ENCODE measurements around the gene MC1R. TPM values are rescaled to one million over a fixed set of nuclear protein-coding genes. Genes with fewer than 3 reads are reported as not detected.

The MC1R gene
- total and polyA plus RNA-seq, 10 of the 15 experiments (the other 5 are each of a cell fraction or from before 2014, with no cell fraction given) = 0.06 to 2.3 (median 0.45) TPM

DNA sequence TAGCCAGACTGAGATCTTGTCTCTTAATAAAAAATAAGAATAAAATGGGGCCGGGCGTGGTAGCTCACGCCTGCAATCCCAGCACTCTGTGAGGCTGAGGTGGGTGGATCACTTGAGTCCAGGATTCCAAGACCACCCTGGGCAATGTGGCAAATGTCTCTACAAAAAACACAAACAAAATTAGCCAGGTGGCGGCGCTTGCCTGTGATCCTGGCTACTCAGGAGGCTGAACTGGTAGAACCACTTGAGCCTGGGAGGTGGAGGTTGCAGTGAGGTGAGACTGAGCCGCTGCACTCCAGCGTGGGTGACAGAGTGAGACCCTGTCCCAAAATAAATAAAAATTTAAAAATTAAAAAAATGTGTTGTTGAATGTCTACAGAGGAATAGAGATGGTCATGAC lies 27.0 kb downstream of the MC1R start:
- ATAC-seq (no peak), FAIRE-seq (no peak), DNase-seq (ENCODE audit: low read depth, low spot score) (no peak)
- SMC1A ChIA-PET (ENCODE audit: uncharacterized antibody, unreplicated experiment) = no interaction called here
- 32% methylated on average over 7 of the region's 7 CpGs for WGBS (ENCODE audit: insufficient coverage, insufficient replicate concordance, low lambda C conversion rate, missing lambda C conversion rate)
- H3K9ac ChIP-seq (ENCODE audit: control insufficient read depth, insufficient read depth, low read length) = no peak overlapping the region
- TF ChIP-seq TCF12 (IDR thresholded peaks at IDR 0.05; ENCODE audit: low read depth, low read length) (no peak), RAD51 (IDR thresholded peaks at IDR 0.05) (no peak), CBFB (IDR thresholded peaks at IDR 0.05; ENCODE audit: low read depth) (no peak), SIX5 (IDR thresholded peaks at IDR 0.05; ENCODE audit: low read depth, low read length, severe bottlenecking) (no peak), SRF (IDR thresholded peaks at IDR 0.05; ENCODE audit: low read depth in 2 of 2, low read length in 2 of 2) (no peak), NFXL1 (IDR thresholded peaks at IDR 0.05; ENCODE audit: borderline replicate concordance) (no peak), SMAD1 (IDR thresholded peaks at IDR 0.05; ENCODE audit: low read depth, partially characterized antibody) (no peak), TARDBP (IDR thresholded peaks at IDR 0.05; ENCODE audit: borderline replicate concordance) (no peak), KDM1A (IDR thresholded peaks at IDR 0.05; ENCODE audit: borderline replicate concordance) (no peak), TCF7 (IDR thresholded peaks at IDR 0.05; ENCODE audit: borderline replicate concordance) (no peak), HDAC6 (IDR thresholded peaks at IDR 0.05; ENCODE audit: unreplicated experiment) (no peak), CHD4 (IDR thresholded peaks at IDR 0.05) (no peak)
- POLR2A ChIA-PET = no interaction called here
- H2AFZ ChIP-seq (ENCODE audit: control insufficient read depth, low read depth, low read length) = no peak overlapping the region
- H3K4me2 ChIP-seq (ENCODE audit: control insufficient read depth, insufficient read depth) = no peak overlapping the region
- no peaks in the 10 kb centered on the region for H4K20me1 ChIP-seq (ENCODE audit: control insufficient read depth, insufficient read depth)
- H3K79me2 ChIP-seq (ENCODE audit: control insufficient read depth, insufficient read depth, low read length) = no peaks in the 10 kb centered on the region
- H3K9me3 ChIP-seq (replicated peaks; ENCODE audit: control insufficient read depth, insufficient read depth, low read length) = no peaks in the 10 kb centered on the region
- CTCF ChIA-PET = interaction anchor here (1.1 to 1.4 kb wide), 2 partner anchors 8 to 35 kb away, joined by 3 to 5 read pairs; no protein-coding TSS in a partner anchor
- H3K4me1 ChIP-seq (ENCODE audit: control insufficient read depth, insufficient read depth, low read length) = peaks cover 32% of the 10 kb centered on the region
- in situ Hi-C loops (cut with MboI) = no loop called here
- no TSS peak for BruUV-seq (replicated peaks)
- H3K4me3 ChIP-seq = no peak overlapping the region
- H3K27me3 ChIP-seq (replicated peaks in 1 of 2; ENCODE audit: control insufficient read depth in 2 of 2, insufficient read depth in 2 of 2, low read length in 1 of 2) = peaks cover 0 to 3% of the 10 kb centered on the region in 2 experiments; a peak in 1 of 4 replicates
- H3K27ac ChIP-seq (ENCODE audit: control insufficient read depth, insufficient read depth) = no peak overlapping the region
- RAD21 ChIA-PET (ENCODE audit: unreplicated experiment) = interaction anchor here (1.1 kb wide), 1 partner anchor 28 kb away, joined by 3 read pairs; no protein-coding TSS in a partner anchor
- intact Hi-C loops (cut with micrococcal nuclease; ENCODE audit: unreplicated experiment) = no loop called here
- H3K36me3 ChIP-seq (ENCODE audit: control insufficient read depth in 2 of 2, insufficient read depth in 2 of 2, low read length in 1 of 2) = no peaks in the 10 kb centered on the region
